Bone marrow (tissue), 2 donors: ENCODE data around the gene MIXL1.
"Not testable (repeated sequence)": the region's sequence is repeated elsewhere in the genome, so short reads cannot be mapped to it uniquely, and the experiment has no call there.

Experiments
- DNase-seq, 2 donors: peaks; one replicate each; lab custom pipeline; 2025; lab: John Stamatoyannopoulos, UW

The MIXL1 gene

GRCh38 chr1:226215239-226215638, 8.2 kb upstream of the MIXL1 start:
- no peak for DNase-seq

GRCh38 chr1:226216056-226216455, 7.4 kb upstream of the MIXL1 start:
- DNase-seq = no peak

GRCh38 chr1:226217273-226217672, 6.2 kb upstream of the MIXL1 start:
- no peak for DNase-seq

- no peak for DNase-seq
Measured at GRCh38 chr1:226220473-226221189, 2.8 kb upstream of the MIXL1 start.

- DNase-seq = no peak
Measured at GRCh38 chr1:226222686-226223085, 778 bp upstream of the MIXL1 start.

GRCh38 chr1:226223786-226224244, 351 bp downstream of the MIXL1 start:
- no peak for DNase-seq

- no peak for DNase-seq
Measured at GRCh38 chr1:226226601-226227000, 3.1 kb downstream of the MIXL1 start.

GRCh38 chr1:226233293-226233692, 9.8 kb downstream of the MIXL1 start:
- DNase-seq = no peak

- DNase-seq = no peak
Measured at GRCh38 chr1:226233806-226234205, 10.3 kb downstream of the MIXL1 start.

GRCh38 chr1:226236826-226237225, 13.4 kb downstream of the MIXL1 start:
- DNase-seq = no peak

- no peak for DNase-seq
Measured at GRCh38 chr1:226239421-226239820, 16.0 kb downstream of the MIXL1 start.

- DNase-seq = no peak
Measured at GRCh38 chr1:226248091-226248490, 24.6 kb downstream of the MIXL1 start.

GRCh38 chr1:226248796-226249195, 25.3 kb downstream of the MIXL1 start:
- DNase-seq = no peak

GRCh38 chr1:226250511-226250910, 27.0 kb downstream of the MIXL1 start:
- no peak for DNase-seq

GRCh38 chr1:226252841-226253240, 29.4 kb downstream of the MIXL1 start:
- not testable (repeated sequence) for DNase-seq

GRCh38 chr1:226253933-226254332, 30.5 kb downstream of the MIXL1 start:
- DNase-seq = no peak

- DNase-seq = no peak
Measured at GRCh38 chr1:226255380-226255779, 31.9 kb downstream of the MIXL1 start.

- DNase-seq = no peak
Measured at GRCh38 chr1:226261818-226262217, 38.4 kb downstream of the MIXL1 start.

- no peak for DNase-seq
Measured at GRCh38 chr1:226268421-226269124, 45.1 kb downstream of the MIXL1 start.

GRCh38 chr1:226272233-226272902, 48.9 kb downstream of the MIXL1 start:
- not testable (repeated sequence) for DNase-seq

GRCh38 chr1:226274138-226274537, 50.7 kb downstream of the MIXL1 start:
- DNase-seq = no peak

GRCh38 chr1:226276077-226276682, 52.7 kb downstream of the MIXL1 start:
- no peak for DNase-seq
